Adrenal gland (tissue), 12 donors: Measurements from ENCODE around the gene TMC1. TPM values are rescaled to one million over a fixed set of nuclear protein-coding genes. Genes with fewer than 3 reads are reported as not detected.

Experiments
- DNase-seq, 7 donors: peaks; one replicate each; pipeline ENCODE4 v3.0.0-alpha.2; 2019 to 2020
- H3K27ac ChIP-seq, 5 donors: fragments of 200-600 bp; sonication (generic) in 4 of 5; 1 replicate in 3 of 5; 2 replicates in 2 of 5; pipeline versions ENCODE4 v1.5.1 to v1.8.0; 2016 to 2020; ENCODE audit warnings: mild to moderate bottlenecking in 1 of 5
- H3K27me3 ChIP-seq: fragments of 200-600 bp; 2 replicates; pipeline ENCODE4 v1.8.0; 2021
- H3K36me3 ChIP-seq, 2 donors: fragments of 200-600 bp; replicated peaks in 1 of 2; 1 replicate in 1 of 2; 2 replicates in 1 of 2; pipeline versions ENCODE4 v1.5.1 to v1.8.0; 2018 to 2022
- H3K4me1 ChIP-seq, 2 donors: fragments of 200-600 bp; replicated peaks in 1 of 2; 1 replicate in 1 of 2; 2 replicates in 1 of 2; pipeline versions ENCODE4 v1.5.1 to v1.8.0; 2018 to 2021
- H3K4me3 ChIP-seq, 4 donors: fragments of 200-600 bp; sonication (generic) in 3 of 4; one replicate each; pipeline ENCODE4 v1.5.1; 2016 to 2018
- H3K9me3 ChIP-seq, 3 donors: fragments of 200-600 bp; sonication (generic) in 1 of 3; replicated peaks in 1 of 3; 1 replicate in 2 of 3; 2 replicates in 1 of 3; pipeline versions ENCODE4 v1.5.1 to v1.8.0; 2016 to 2021
- POLR2A ChIP-seq, 2 donors: fragments of 450-650 bp; IDR thresholded peaks; one replicate each; pipeline ENCODE4 v1.6.1; 2017; ENCODE audit warnings: antibody characterized with exemption in 2 of 2, mild to moderate bottlenecking in 2 of 2, moderate library complexity in 1 of 2
- whole genome bisulfite sequencing, 4 donors: extraction: QIAGEN DNeasy Blood & Tissue Kit in 2 of 4; methylation state at CpG; one replicate each; pipeline versions ENCODE4 v1.1.5 to v1.1.7; 2013 to 2017; 5-methylcytosine and 5-hydroxymethylcytosine counted together
- intact Hi-C, 2 donors: fragments of 100-400 bp; cut with DNase I; formaldehyde crosslinking; loops; one replicate each; pipeline versions ENCODE4 v1.14.1 to v1.15.0; 2022 to 2023
- polyA plus RNA-seq, 3 donors: library from polyadenylated mRNA; stranded (reverse); fragments of 200-250 nt in 2 of 3; fragments of 350-450 nt in 1 of 3; fragmentation: Illumina TruSeq in 1 of 3; extraction: RNeasy Lipid Tissue Mini Kit (QIAGEN cat#74804) in 1 of 3; gene quantifications; one replicate each; pipeline ENCODE4 v1.2.3, GENCODE V29; 2013 to 2014
- total RNA-seq, 9 donors: library from RNA; depleted of rRNA in 4 of 9; stranded (reverse); fragments of >200 nt in 4 of 9; fragments of 120-200 nt in 1 of 9; fragmentation: NEBNext Ultra II Directional in 1 of 9; extraction: Animal tissue kit (Norgen Biotek cat#: 25700) in 1 of 9; gene quantifications; one replicate each; pipeline versions ENCODE4 v1.1.0 to v1.2.4, GENCODE V29; 2013 to 2023
- TF ChIP-seq, protein P1 (sequence below), 6 experiments: fragments of 450-650 bp in 4 of 6; fragments of 200-600 bp in 2 of 6; sonication (generic) in 1 of 6; IDR thresholded peaks; 1 replicate in 5 of 6; 2 replicates in 1 of 6; pipeline versions ENCODE4 v1.5.1 to v1.8.0; 2016 to 2021; ENCODE audit warnings: antibody characterized with exemption in 6 of 6, mild to moderate bottlenecking in 2 of 6, moderate library complexity in 1 of 6
- donor health status: healthy with polysubstance abuse.
- donor health status: Bipolar disorder and iron deficiency.
- donor health status: DM: yes; HTN: yes; CAD: no.
- donor health status: DM: no; HTN: no; CAD: no.
- donor health status: DM: no; HTN: no; CAD: no.
- donor health status: DM: yes; HTN: yes; CAD: no.

The TMC1 gene
- total and polyA plus RNA-seq, 12 donors: 0.22 to 1.5 (median 0.50) TPM; not detected in 7

DNA sequence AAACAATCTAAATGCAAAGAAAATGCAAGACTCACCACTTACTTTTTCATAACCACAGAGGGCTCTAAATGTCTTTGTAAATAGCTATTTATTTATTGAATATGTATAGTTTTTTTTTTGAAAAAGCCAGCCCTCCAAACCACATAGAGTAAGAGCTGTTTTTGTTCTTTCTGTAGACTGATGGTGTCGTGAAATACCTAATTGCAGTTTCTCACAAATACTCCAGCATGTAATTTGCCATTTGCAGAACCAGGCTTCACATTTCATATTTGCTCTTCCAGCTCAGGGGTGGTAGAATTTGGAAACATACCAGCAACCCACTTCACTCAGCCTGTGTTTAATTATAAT is 159.8 kb downstream of the TMC1 start:
- Histone ChIP-seq H3K27me3 (no peaks in the 10 kb centered on the region), H3K9me3 (no peaks in the 10 kb centered on the region), H3K27ac (no peak overlapping the region), H3K36me3 (no peaks in the 10 kb centered on the region), H3K4me1 (no peaks in the 10 kb centered on the region), H3K4me3 (no peak overlapping the region)
- intact Hi-C loops: no loop called here
- WGBS, 4 donors: 69 to 80% (median 78%) methylated on average over 1 of the region's 1 CpG
- no peak for DNase-seq
- TF ChIP-seq POLR2A (IDR thresholded peaks at IDR 0.05): no peak
- TF ChIP-seq, protein P1, sequence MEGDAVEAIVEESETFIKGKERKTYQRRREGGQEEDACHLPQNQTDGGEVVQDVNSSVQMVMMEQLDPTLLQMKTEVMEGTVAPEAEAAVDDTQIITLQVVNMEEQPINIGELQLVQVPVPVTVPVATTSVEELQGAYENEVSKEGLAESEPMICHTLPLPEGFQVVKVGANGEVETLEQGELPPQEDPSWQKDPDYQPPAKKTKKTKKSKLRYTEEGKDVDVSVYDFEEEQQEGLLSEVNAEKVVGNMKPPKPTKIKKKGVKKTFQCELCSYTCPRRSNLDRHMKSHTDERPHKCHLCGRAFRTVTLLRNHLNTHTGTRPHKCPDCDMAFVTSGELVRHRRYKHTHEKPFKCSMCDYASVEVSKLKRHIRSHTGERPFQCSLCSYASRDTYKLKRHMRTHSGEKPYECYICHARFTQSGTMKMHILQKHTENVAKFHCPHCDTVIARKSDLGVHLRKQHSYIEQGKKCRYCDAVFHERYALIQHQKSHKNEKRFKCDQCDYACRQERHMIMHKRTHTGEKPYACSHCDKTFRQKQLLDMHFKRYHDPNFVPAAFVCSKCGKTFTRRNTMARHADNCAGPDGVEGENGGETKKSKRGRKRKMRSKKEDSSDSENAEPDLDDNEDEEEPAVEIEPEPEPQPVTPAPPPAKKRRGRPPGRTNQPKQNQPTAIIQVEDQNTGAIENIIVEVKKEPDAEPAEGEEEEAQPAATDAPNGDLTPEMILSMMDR (IDR thresholded peaks at IDR 0.05): no peak

- 84 to 91% (median 88%) methylated on average over 2 of the region's 2 CpGs for WGBS, 4 donors
Measured at GRCh38 chr9:72684615-72685014, 163.2 kb downstream of the TMC1 start.

GRCh38 chr9:72685911-72686310 is 164.5 kb downstream of the TMC1 start:
- no peak overlapping the region for H3K4me3 ChIP-seq
- H3K4me1 ChIP-seq: no peaks in the 10 kb centered on the region
- no peak for DNase-seq
- intact Hi-C loops: no loop called here
- H3K27me3 ChIP-seq: no peaks in the 10 kb centered on the region
- no peak overlapping the region for H3K27ac ChIP-seq
- H3K36me3 ChIP-seq: no peaks in the 10 kb centered on the region
- TF ChIP-seq POLR2A (IDR thresholded peaks at IDR 0.05): no peak
- TF ChIP-seq, protein P1 (IDR thresholded peaks at IDR 0.05): no peak
- no peaks in the 10 kb centered on the region for H3K9me3 ChIP-seq
- WGBS, 4 donors: 64 to 74% (median 67%) methylated on average over 2 of the region's 2 CpGs

More at GRCh38 chr9:72684615-72685014, 163.2 kb downstream of the TMC1 start:
- no peak overlapping the region for H3K4me3 ChIP-seq
- intact Hi-C loops: no loop called here
- no peaks in the 10 kb centered on the region for H3K9me3 ChIP-seq
- H3K27me3 ChIP-seq: no peaks in the 10 kb centered on the region
- DNase-seq: no peak
- H3K4me1 ChIP-seq: no peaks in the 10 kb centered on the region
- no peak for TF ChIP-seq POLR2A (IDR thresholded peaks at IDR 0.05)
- TF ChIP-seq, protein P1 (IDR thresholded peaks at IDR 0.05): no peak
- no peaks in the 10 kb centered on the region for H3K36me3 ChIP-seq
- no peak overlapping the region for H3K27ac ChIP-seq

GRCh38 chr9:72687331-72687730 is 165.9 kb downstream of the TMC1 start:
- intact Hi-C loops: no loop called here
- no peak for DNase-seq
- TF ChIP-seq, protein P1 (IDR thresholded peaks at IDR 0.05): no peak
- no peak for TF ChIP-seq POLR2A (IDR thresholded peaks at IDR 0.05)
- no peak overlapping the region for H3K27ac ChIP-seq
- no peak overlapping the region for H3K4me3 ChIP-seq
- no peaks in the 10 kb centered on the region for H3K9me3 ChIP-seq
- H3K27me3 ChIP-seq: no peaks in the 10 kb centered on the region
- H3K36me3 ChIP-seq: no peaks in the 10 kb centered on the region
- H3K4me1 ChIP-seq: no peaks in the 10 kb centered on the region
